ENCODE results near the gene KCNIP1. TPM values are rescaled to one million over a fixed set of nuclear protein-coding genes. Genes with fewer than 3 reads are reported as not detected.

KCNIP1 gene
- total RNA-seq, 2 experiments from 2014 or later = not detected

DNA sequence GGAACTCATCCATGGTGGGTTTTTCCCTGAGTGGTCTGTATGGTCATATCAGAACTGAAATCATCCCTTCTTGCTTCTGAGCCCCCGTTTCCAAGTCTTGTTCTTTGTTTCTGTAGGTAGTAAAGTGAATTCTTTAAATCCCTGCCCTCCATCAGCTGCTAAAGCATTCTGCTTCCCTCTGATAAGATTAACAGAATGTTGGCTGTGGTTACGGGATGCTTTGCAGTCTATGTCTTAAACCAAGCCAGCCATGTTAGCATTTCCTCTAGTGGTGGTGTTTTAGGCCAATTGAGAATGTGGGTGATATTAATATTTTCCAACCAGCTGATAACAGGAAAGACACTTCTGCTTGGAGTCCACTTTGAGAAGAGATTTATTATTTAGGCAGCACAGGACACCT, 22.0 kb upstream of the KCNIP1 start:
- ChIA-PET CTCF (no interaction called here), POLR2A (no interaction called here)
- H3K4me1 ChIP-seq (ENCODE audit: insufficient read depth, low read length) = no peaks in the 10 kb centered on the region
- Mint-ChIP-seq H3K27ac (no peak overlapping the region), H3K4me1 (ENCODE audit: low read depth) (no peaks in the 10 kb centered on the region), H3K36me3 (ENCODE audit: low read depth) (no peaks in the 10 kb centered on the region), H3K27me3 (peaks cover 13% of the 10 kb centered on the region), H3K4me3 (no peak overlapping the region), H3K9me3 (no peaks in the 10 kb centered on the region)
- H3K9me3 ChIP-seq (ENCODE audit: control insufficient read depth in 1 of 2, insufficient read depth in 1 of 2, low read length in 2 of 2) = no peaks in the 10 kb centered on the region
- H3K4me3 ChIP-seq (ENCODE audit: low read length) = no peak overlapping the region
- TF ChIP-seq, protein P1, sequence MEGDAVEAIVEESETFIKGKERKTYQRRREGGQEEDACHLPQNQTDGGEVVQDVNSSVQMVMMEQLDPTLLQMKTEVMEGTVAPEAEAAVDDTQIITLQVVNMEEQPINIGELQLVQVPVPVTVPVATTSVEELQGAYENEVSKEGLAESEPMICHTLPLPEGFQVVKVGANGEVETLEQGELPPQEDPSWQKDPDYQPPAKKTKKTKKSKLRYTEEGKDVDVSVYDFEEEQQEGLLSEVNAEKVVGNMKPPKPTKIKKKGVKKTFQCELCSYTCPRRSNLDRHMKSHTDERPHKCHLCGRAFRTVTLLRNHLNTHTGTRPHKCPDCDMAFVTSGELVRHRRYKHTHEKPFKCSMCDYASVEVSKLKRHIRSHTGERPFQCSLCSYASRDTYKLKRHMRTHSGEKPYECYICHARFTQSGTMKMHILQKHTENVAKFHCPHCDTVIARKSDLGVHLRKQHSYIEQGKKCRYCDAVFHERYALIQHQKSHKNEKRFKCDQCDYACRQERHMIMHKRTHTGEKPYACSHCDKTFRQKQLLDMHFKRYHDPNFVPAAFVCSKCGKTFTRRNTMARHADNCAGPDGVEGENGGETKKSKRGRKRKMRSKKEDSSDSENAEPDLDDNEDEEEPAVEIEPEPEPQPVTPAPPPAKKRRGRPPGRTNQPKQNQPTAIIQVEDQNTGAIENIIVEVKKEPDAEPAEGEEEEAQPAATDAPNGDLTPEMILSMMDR (IDR thresholded peaks at IDR 0.05) = no peak
- intact Hi-C loops (cut with DNase I, micrococcal nuclease) = no loop called here
- no peak overlapping the region for H3K27ac ChIP-seq (ENCODE audit: low read depth in 1 of 2, low read length in 2 of 2)
- no peaks in the 10 kb centered on the region for H3K36me3 ChIP-seq (ENCODE audit: insufficient read depth, low read length)
- peaks cover 4 to 11% of the 10 kb centered on the region in 2 experiments for H3K27me3 ChIP-seq (ENCODE audit: control insufficient read depth in 1 of 2, insufficient read depth in 2 of 2, low read length in 2 of 2)
- no peak for ATAC-seq (ENCODE audit: poor library complexity)
- DNase-seq = no peak

DNA sequence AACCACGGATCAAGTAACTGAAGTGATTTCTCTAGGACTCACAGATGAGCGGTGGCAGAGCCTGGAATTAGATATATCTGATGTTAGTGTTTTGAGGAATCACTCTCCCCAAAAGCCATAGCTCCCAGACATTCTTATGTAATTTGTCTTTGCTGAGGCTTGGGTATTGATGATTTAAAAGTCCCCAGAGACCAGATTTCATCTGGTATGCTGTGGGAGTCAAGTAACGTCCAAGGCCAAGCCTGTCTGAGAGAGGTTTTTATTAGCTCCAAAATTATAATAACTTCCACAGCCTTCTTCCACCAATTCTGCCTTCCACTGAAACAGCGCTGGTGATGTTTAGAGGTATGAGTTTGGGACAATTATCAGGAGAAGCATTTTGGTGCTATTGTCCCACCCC, 21.3 kb upstream of the KCNIP1 start:
- no peaks in the 10 kb centered on the region for H3K36me3 ChIP-seq (ENCODE audit: insufficient read depth, low read length)
- H3K27me3 Mint-ChIP-seq = peaks cover 13% of the 10 kb centered on the region
- H3K27me3 ChIP-seq (ENCODE audit: control insufficient read depth in 1 of 2, insufficient read depth in 2 of 2, low read length in 2 of 2) = peaks cover 4 to 11% of the 10 kb centered on the region in 2 experiments
- intact Hi-C loops (cut with DNase I, micrococcal nuclease) = no loop called here
- H3K9me3 ChIP-seq (ENCODE audit: control insufficient read depth in 1 of 2, insufficient read depth in 1 of 2, low read length in 2 of 2) = no peaks in the 10 kb centered on the region
- no peaks in the 10 kb centered on the region for H3K4me1 ChIP-seq (ENCODE audit: insufficient read depth, low read length)
- TF ChIP-seq, protein P1 (IDR thresholded peaks at IDR 0.05) = no peak
- H3K4me3 Mint-ChIP-seq = no peak overlapping the region
- no peak for ATAC-seq (ENCODE audit: poor library complexity)
- no peaks in the 10 kb centered on the region for H3K4me1 Mint-ChIP-seq (ENCODE audit: low read depth)
- H3K4me3 ChIP-seq (ENCODE audit: low read length) = no peak overlapping the region
- no peak overlapping the region for H3K27ac ChIP-seq (ENCODE audit: low read depth in 1 of 2, low read length in 2 of 2)
- no peak overlapping the region for H3K27ac Mint-ChIP-seq
- H3K36me3 Mint-ChIP-seq (ENCODE audit: low read depth) = no peaks in the 10 kb centered on the region
- no peak for DNase-seq
- ChIA-PET CTCF (no interaction called here), POLR2A (no interaction called here)
- no peaks in the 10 kb centered on the region for H3K9me3 Mint-ChIP-seq

DNA sequence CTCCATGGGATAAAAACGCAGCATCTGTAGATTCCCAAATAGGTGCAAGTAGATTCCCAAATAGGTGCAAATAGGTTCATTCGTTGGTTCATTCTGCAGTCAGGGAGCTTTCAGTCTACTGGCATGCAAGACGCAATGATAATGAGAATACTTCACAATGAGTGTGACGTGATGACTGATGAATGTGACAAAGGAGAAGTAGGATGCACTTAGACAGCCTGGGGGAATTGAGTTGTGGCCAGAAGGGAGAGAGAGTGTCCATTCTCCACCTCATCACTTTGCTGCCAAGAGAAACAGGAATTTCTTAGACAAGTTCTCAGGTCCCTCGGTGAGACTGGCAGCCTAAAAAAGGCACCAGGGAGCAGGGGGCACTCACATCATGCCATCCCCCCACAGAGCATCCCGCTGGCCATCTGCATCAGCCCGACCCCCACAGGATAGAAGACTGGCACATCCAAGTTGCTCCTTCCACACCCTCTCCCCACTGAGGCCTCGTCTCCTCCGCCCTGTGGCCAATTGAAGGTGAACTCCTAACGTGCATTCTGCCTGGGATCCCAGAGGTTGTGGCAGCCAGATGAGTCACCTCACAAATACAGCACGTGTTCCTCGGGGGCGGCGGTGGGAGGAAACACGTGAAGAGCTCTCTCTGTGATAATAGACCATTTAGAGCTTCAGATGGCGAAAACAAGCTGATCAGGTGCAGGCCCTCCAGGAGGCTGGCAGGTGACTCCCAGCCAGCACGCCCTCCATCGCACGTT, 19.9 kb upstream of the KCNIP1 start:
- H3K27ac ChIP-seq (ENCODE audit: low read depth in 1 of 2, low read length in 2 of 2) = no peak overlapping the region
- no peak for ATAC-seq (ENCODE audit: poor library complexity)
- peak in 2 of 14 experiments; percentile 21 to 33 for DNase-seq
- intact Hi-C loops (cut with DNase I, micrococcal nuclease) = no loop called here
- peaks cover 2 to 11% of the 10 kb centered on the region in 2 experiments for H3K27me3 ChIP-seq (ENCODE audit: control insufficient read depth in 1 of 2, insufficient read depth in 2 of 2, low read length in 2 of 2)
- Mint-ChIP-seq H3K27me3 (peaks cover 7% of the 10 kb centered on the region), H3K4me3 (no peak overlapping the region), H3K9me3 (no peaks in the 10 kb centered on the region), H3K36me3 (ENCODE audit: low read depth) (no peaks in the 10 kb centered on the region), H3K4me1 (ENCODE audit: low read depth) (no peaks in the 10 kb centered on the region), H3K27ac (no peak overlapping the region)
- ChIA-PET CTCF (no interaction called here), POLR2A (no interaction called here)
- no peaks in the 10 kb centered on the region for H3K36me3 ChIP-seq (ENCODE audit: insufficient read depth, low read length)
- no peaks in the 10 kb centered on the region for H3K9me3 ChIP-seq (ENCODE audit: control insufficient read depth in 1 of 2, insufficient read depth in 1 of 2, low read length in 2 of 2)
- no peaks in the 10 kb centered on the region for H3K4me1 ChIP-seq (ENCODE audit: insufficient read depth, low read length)
- TF ChIP-seq, protein P1 (IDR thresholded peaks at IDR 0.05) = no peak
- H3K4me3 ChIP-seq (ENCODE audit: low read length) = no peak overlapping the region

Measured in CD4-positive, alpha-beta T cell (primary cell).